Keratinocyte (primary cell): ENCODE results near the gene RABEP1.

ENCODE experiments used
- CTCF ChIP-seq, 3 experiments: IDR thresholded peaks in 1 of 3; conservative IDR thresholded peaks in 1 of 3; optimal IDR thresholded peaks in 1 of 3; 2 replicates in 2 of 3; 3 replicates in 1 of 3; pipeline versions ENCODE3 to v1.5.1; 2011; ENCODE audit warnings: low read length in 3 of 3, mild to moderate bottlenecking in 3 of 3, moderate library complexity in 2 of 3, control low read depth in 1 of 3, inconsistent platforms in 1 of 3; ENCODE audit not compliant: insufficient read depth in 2 of 3; ENCODE audit errors: extremely low read depth in 1 of 3
- EZH2 ChIP-seq: IDR thresholded peaks from one replicate; pipeline ENCODE4 v1.6.1; 2012; ENCODE audit warnings: inconsistent platforms, mild to moderate bottlenecking, low read length, moderate library complexity

- TF ChIP-seq CTCF (optimal IDR thresholded peaks at IDR 0.05 in 1 of 3, IDR thresholded peaks at IDR 0.05 in 1 of 3, conservative IDR thresholded peaks at IDR 0.05 in 1 of 3; ENCODE audit: extremely low read depth in 1 of 3, insufficient read depth in 2 of 3, low read length in 3 of 3): no peak
- no peak for TF ChIP-seq EZH2
These were observed 88.3 kb downstream of the RABEP1 start for GRCh38 chr17:5370411-5370810.
